Measurements from ENCODE around the gene PTPRT.

Gene PTPRT

GRCh38 chr20:42688576-42688975 is 501.1 kb downstream of the PTPRT start:
- FAIRE-seq (no peak), DNase-seq (ENCODE audit: insufficient read length) (no peak)
- TF ChIP-seq TAF1 (IDR thresholded peaks at IDR 0.05; ENCODE audit: borderline replicate concordance, low read depth, low read length) = no peak
- TF ChIP-seq POLR2AphosphoS5 (IDR thresholded peaks at IDR 0.05; ENCODE audit: low read depth, low read length) = no peak
- no peak for TF ChIP-seq POLR2A (IDR thresholded peaks at IDR 0.05; ENCODE audit: low read depth, low read length)

GRCh38 chr20:42686057-42686456 is 503.6 kb downstream of the PTPRT start:
- FAIRE-seq (no peak), DNase-seq (ENCODE audit: insufficient read length) (no peak)
- TF ChIP-seq POLR2A (IDR thresholded peaks at IDR 0.05; ENCODE audit: low read depth, low read length) (no peak), TAF1 (IDR thresholded peaks at IDR 0.05; ENCODE audit: borderline replicate concordance, low read depth, low read length) (no peak), POLR2AphosphoS5 (IDR thresholded peaks at IDR 0.05; ENCODE audit: low read depth, low read length) (no peak)

- no peak for FAIRE-seq
- DNase-seq (ENCODE audit: insufficient read length) = no peak
- TF ChIP-seq POLR2AphosphoS5 (IDR thresholded peaks at IDR 0.05; ENCODE audit: low read depth, low read length) = no peak
- TF ChIP-seq POLR2A (IDR thresholded peaks at IDR 0.05; ENCODE audit: low read depth, low read length) = no peak
- TF ChIP-seq TAF1 (IDR thresholded peaks at IDR 0.05; ENCODE audit: borderline replicate concordance, low read depth, low read length) = no peak
Observed at GRCh38 chr20:42678895-42679294, 510.8 kb downstream of the PTPRT start.

DNA sequence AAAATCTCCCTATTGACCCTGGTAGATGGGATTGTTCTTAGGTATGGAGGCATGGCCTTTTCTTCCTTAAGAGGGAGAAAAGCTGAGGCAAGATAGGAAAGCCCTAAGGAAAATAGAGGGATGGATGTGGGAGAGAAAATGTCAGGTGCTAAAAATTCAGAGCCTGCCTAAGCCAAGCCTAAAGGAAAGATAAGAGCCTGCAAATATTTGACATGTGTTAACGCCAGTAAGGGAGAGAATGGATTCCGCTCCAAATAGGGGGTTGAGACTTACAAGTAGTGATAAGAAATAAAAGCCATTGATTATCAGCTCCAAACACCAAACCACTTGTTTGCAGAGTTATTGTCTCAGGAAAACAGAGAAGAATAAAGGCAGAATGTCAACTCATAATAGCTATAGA is 533.6 kb downstream of the PTPRT start:
- no peak for DNase-seq (ENCODE audit: insufficient read length)
- FAIRE-seq = no peak

GRCh38 chr20:42652266-42652665 is 537.4 kb downstream of the PTPRT start:
- FAIRE-seq (no peak), DNase-seq (ENCODE audit: insufficient read length) (no peak)
- TF ChIP-seq POLR2AphosphoS5 (IDR thresholded peaks at IDR 0.05; ENCODE audit: low read depth, low read length) (no peak), POLR2A (IDR thresholded peaks at IDR 0.05; ENCODE audit: low read depth, low read length) (no peak), TAF1 (IDR thresholded peaks at IDR 0.05; ENCODE audit: borderline replicate concordance, low read depth, low read length) (no peak)

More for the DNA sequence above, 533.6 kb downstream of the PTPRT start:
- no peak for TF ChIP-seq POLR2A (IDR thresholded peaks at IDR 0.05; ENCODE audit: low read depth, low read length)
- no peak for TF ChIP-seq POLR2AphosphoS5 (IDR thresholded peaks at IDR 0.05; ENCODE audit: low read depth, low read length)
- no peak for TF ChIP-seq TAF1 (IDR thresholded peaks at IDR 0.05; ENCODE audit: borderline replicate concordance, low read depth, low read length)

GRCh38 chr20:42650191-42650746 is 539.4 kb downstream of the PTPRT start:
- no peak for DNase-seq (ENCODE audit: insufficient read length)
- TF ChIP-seq POLR2AphosphoS5 (IDR thresholded peaks at IDR 0.05; ENCODE audit: low read depth, low read length) = no peak
- no peak for TF ChIP-seq POLR2A (IDR thresholded peaks at IDR 0.05; ENCODE audit: low read depth, low read length)
- TF ChIP-seq TAF1 (IDR thresholded peaks at IDR 0.05; ENCODE audit: borderline replicate concordance, low read depth, low read length) = no peak
- no peak for FAIRE-seq

DNA sequence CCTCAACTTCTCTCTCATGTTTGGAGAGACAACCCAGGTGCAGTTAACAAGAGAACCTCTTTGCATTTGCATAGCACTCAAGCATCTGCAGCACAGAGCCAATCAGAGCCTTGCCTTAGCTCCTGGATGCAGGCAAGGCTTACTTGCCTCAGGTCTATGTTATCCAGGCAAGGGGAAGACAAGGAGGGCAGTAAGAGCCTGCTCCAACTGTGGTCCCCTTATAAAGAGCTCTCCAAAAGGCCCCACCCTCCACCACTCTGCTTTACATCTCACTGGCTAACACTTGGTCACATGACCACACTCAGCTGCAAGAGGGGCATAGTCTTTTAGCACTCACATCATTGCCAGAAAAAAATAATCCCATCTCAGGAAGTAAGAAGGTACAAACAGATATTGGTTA is 540.0 kb downstream of the PTPRT start:
- no peak for TF ChIP-seq TAF1 (IDR thresholded peaks at IDR 0.05; ENCODE audit: borderline replicate concordance, low read depth, low read length)
- TF ChIP-seq POLR2AphosphoS5 (IDR thresholded peaks at IDR 0.05; ENCODE audit: low read depth, low read length) = no peak
- no peak for TF ChIP-seq POLR2A (IDR thresholded peaks at IDR 0.05; ENCODE audit: low read depth, low read length)
- no peak for FAIRE-seq

GRCh38 chr20:42646250-42646649 is 543.5 kb downstream of the PTPRT start:
- no peak for FAIRE-seq
- no peak for DNase-seq (ENCODE audit: insufficient read length)
- TF ChIP-seq TAF1 (IDR thresholded peaks at IDR 0.05; ENCODE audit: borderline replicate concordance, low read depth, low read length) = no peak
- no peak for TF ChIP-seq POLR2A (IDR thresholded peaks at IDR 0.05; ENCODE audit: low read depth, low read length)
- no peak for TF ChIP-seq POLR2AphosphoS5 (IDR thresholded peaks at IDR 0.05; ENCODE audit: low read depth, low read length)

More for the DNA sequence above, 540.0 kb downstream of the PTPRT start:
- no peak for DNase-seq (ENCODE audit: insufficient read length)

- FAIRE-seq (no peak), DNase-seq (ENCODE audit: insufficient read length) (no peak)
- TF ChIP-seq POLR2A (IDR thresholded peaks at IDR 0.05; ENCODE audit: low read depth, low read length) (no peak), POLR2AphosphoS5 (IDR thresholded peaks at IDR 0.05; ENCODE audit: low read depth, low read length) (no peak), TAF1 (IDR thresholded peaks at IDR 0.05; ENCODE audit: borderline replicate concordance, low read depth, low read length) (no peak)
Observed at GRCh38 chr20:42641886-42642285, 547.8 kb downstream of the PTPRT start.

- FAIRE-seq (no peak), DNase-seq (ENCODE audit: insufficient read length) (no peak)
- TF ChIP-seq POLR2AphosphoS5 (IDR thresholded peaks at IDR 0.05; ENCODE audit: low read depth, low read length) (no peak), TAF1 (IDR thresholded peaks at IDR 0.05; ENCODE audit: borderline replicate concordance, low read depth, low read length) (no peak)
Observed at GRCh38 chr20:42639140-42639539, 550.6 kb downstream of the PTPRT start.

DNA sequence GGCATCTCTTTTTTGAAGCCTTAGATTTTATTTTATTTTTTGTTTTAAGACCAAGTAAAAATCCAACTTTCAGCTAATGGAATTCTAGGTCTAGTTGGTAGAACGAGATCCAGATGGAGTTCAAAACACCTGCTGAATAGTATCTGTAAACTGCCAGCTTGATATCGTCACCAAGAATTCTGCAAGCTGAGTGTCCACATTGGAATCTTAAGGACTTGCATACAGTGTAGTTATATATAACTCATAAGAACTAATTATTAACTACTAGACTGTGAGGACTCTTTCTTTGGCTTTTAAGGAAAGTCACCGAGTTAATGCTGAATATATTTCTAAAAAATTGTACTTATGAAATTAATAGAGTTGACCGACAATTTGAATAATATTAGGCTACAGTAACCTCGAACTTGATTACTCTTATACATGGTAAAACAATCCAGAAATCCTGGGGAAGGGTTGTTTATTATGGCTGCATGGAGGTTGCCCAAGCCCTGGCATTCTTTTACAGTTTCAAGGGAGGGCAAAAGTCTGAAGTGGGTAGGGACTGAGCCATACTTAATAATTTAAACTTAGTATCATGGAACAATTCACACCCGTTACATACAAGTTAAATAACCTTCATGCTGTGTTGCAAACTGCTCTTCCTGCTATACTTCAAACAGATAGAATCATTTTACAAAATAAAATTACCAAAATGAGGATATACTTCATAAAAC is 553.9 kb downstream of the PTPRT start:
- no peak for FAIRE-seq
- DNase-seq (ENCODE audit: insufficient read length) = no peak
- TF ChIP-seq POLR2AphosphoS5 (IDR thresholded peaks at IDR 0.05; ENCODE audit: low read depth, low read length) (no peak), TAF1 (IDR thresholded peaks at IDR 0.05; ENCODE audit: borderline replicate concordance, low read depth, low read length) (no peak), POLR2A (IDR thresholded peaks at IDR 0.05; ENCODE audit: low read depth, low read length) (no peak)

GRCh38 chr20:42634156-42634555 is 555.5 kb downstream of the PTPRT start:
- TF ChIP-seq POLR2A (IDR thresholded peaks at IDR 0.05; ENCODE audit: low read depth, low read length) (no peak), POLR2AphosphoS5 (IDR thresholded peaks at IDR 0.05; ENCODE audit: low read depth, low read length) (no peak), TAF1 (IDR thresholded peaks at IDR 0.05; ENCODE audit: borderline replicate concordance, low read depth, low read length) (no peak)
- FAIRE-seq = no peak
- no peak for DNase-seq (ENCODE audit: insufficient read length)

All from GM12892 (cell line).